MV-4-11 (cell line): Measurements from ENCODE around the gene ZBTB4.

Experiments
- DNase-seq: peaks from one replicate; lab custom pipeline; 2025; lab: John Stamatoyannopoulos, UW

ZBTB4 gene

GRCh38 chr17:7440113-7440833 is 39.2 kb downstream of the ZBTB4 start:
- no peak for DNase-seq

GRCh38 chr17:7439462-7440112 is 39.8 kb downstream of the ZBTB4 start, which contains the start of gene FGF11:
FGF11 (plus strand) TSS chr17:7439512; CDS start chr17:7439621, 109 bp downstream.
- DNase-seq, result no peak

GRCh38 chr17:7438656-7439460 is 40.6 kb downstream of the ZBTB4 start:
- no peak for DNase-seq

- peak; percentile 41 for DNase-seq
Observed at GRCh38 chr17:7437950-7438614, 41.3 kb downstream of the ZBTB4 start.

- DNase-seq, result no peak
Observed at GRCh38 chr17:7437369-7437863, 42.0 kb downstream of the ZBTB4 start.

- DNase-seq, result peak; percentile 74
Observed at GRCh38 chr17:7436556-7437368, 42.7 kb downstream of the ZBTB4 start.

- peak; percentile 69 for DNase-seq
Observed at GRCh38 chr17:7435676-7436555, 43.5 kb downstream of the ZBTB4 start.

- DNase-seq, result no peak
Observed at GRCh38 chr17:7432296-7432695, 47.1 kb downstream of the ZBTB4 start.

- DNase-seq, result no peak
Observed at GRCh38 chr17:7431231-7431630, 48.2 kb downstream of the ZBTB4 start.

GRCh38 chr17:7429722-7430121 is 49.7 kb downstream of the ZBTB4 start:
- DNase-seq, result no peak

- DNase-seq, result no peak
Observed at GRCh38 chr17:7428557-7428956, 50.9 kb downstream of the ZBTB4 start, which contains the start of gene SPEM3. SPEM3 (plus strand) TSS chr17:7428857; CDS start chr17:7428903, 46 bp downstream.

- DNase-seq, result no peak
Observed at GRCh38 chr17:7427549-7427948, 51.9 kb downstream of the ZBTB4 start.

- DNase-seq, result no peak
Observed at GRCh38 chr17:7426896-7427489, 52.4 kb downstream of the ZBTB4 start.

GRCh38 chr17:7426203-7426863 is 53.1 kb downstream of the ZBTB4 start:
- no peak for DNase-seq

GRCh38 chr17:7425756-7426155 is 53.7 kb downstream of the ZBTB4 start:
- DNase-seq, result no peak

- no peak for DNase-seq
Observed at GRCh38 chr17:7425316-7425715, 54.1 kb downstream of the ZBTB4 start, which contains the start of gene SPEM2. SPEM2 (plus strand) TSS chr17:7425616; CDS start chr17:7425689, 73 bp downstream.

- DNase-seq, result no peak
Observed at GRCh38 chr17:7423679-7424078, 55.8 kb downstream of the ZBTB4 start.

GRCh38 chr17:7421186-7421585 is 58.2 kb downstream of the ZBTB4 start:
- DNase-seq, result no peak
